Right lobe of liver (tissue), 4 donors: ENCODE results near the gene BRK1.

ENCODE experiments used
- CTCF ChIP-seq, 4 donors: fragments of 200-600 bp in 3 of 4; fragments of 450-650 bp in 1 of 4; IDR thresholded peaks; one replicate each; pipeline versions ENCODE4 v1.5.1 to v1.8.0; 2016 to 2022; ENCODE audit warnings: antibody characterized with exemption in 4 of 4, mild to moderate bottlenecking in 2 of 4
- POLR2A ChIP-seq: fragments of 450-650 bp; IDR thresholded peaks from one replicate; pipeline ENCODE4 v1.6.1; 2017; ENCODE audit warnings: antibody characterized with exemption, mild to moderate bottlenecking
- donor health status: DM: no; HTN: no; CAD: no.
- donor health status: DM: no; HTN: no; CAD: no.
- donor health status: DM: no; HTN: yes; CAD: no.

DNA sequence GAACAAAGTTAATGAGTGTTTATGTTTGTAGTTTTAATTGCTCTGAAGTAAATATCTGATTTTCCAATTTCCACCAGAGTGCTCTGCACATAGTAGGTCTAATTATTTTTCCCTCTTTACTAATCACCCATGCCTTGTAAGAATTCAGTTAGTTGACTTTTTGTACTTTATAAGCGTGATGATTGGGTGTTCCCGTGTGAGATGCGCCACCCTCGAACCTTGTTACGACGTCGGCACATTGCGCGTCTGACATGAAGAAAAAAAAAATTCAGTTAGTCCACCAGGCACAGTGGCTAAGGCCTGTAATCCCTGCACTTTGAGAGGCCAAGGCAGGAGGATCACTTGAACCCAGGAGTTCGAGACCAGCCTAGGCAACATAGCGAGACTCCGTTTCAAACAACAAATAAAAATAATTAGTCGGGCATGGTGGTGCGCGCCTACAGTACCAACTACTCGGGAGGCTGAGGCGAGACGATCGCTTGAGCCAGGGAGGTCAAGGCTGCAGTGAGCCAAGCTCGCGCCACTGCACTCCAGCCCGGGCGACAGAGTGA, 25.6 kb downstream of the BRK1 start:
- no peak for TF ChIP-seq POLR2A
- no peak for TF ChIP-seq CTCF (IDR thresholded peaks at IDR 0.05)
